KG1 (cell line): ENCODE measurements around the gene UBR2.
"Not testable (repeated sequence)": the region's sequence is repeated elsewhere in the genome, so short reads cannot be mapped to it uniquely, and the experiment has no call there.

Experiments
- DNase-seq: peaks from one replicate; lab custom pipeline; 2025; lab: John Stamatoyannopoulos, UW

The UBR2 gene

GRCh38 chr6:42618686-42619085 is 54.9 kb downstream of the UBR2 start:
- DNase-seq = no peak

GRCh38 chr6:42619963-42620362 is 56.1 kb downstream of the UBR2 start:
- no peak for DNase-seq

GRCh38 chr6:42624601-42625000 is 60.8 kb downstream of the UBR2 start:
- DNase-seq = no peak

- DNase-seq = no peak
Measured at GRCh38 chr6:42627044-42627443, 63.2 kb downstream of the UBR2 start.

- no peak for DNase-seq
Measured at GRCh38 chr6:42627674-42628073, 63.8 kb downstream of the UBR2 start.

- DNase-seq = no peak
Measured at GRCh38 chr6:42628604-42629003, 64.8 kb downstream of the UBR2 start.

- DNase-seq = no peak
Measured at GRCh38 chr6:42629845-42630244, 66.0 kb downstream of the UBR2 start.

GRCh38 chr6:42637681-42638080 is 73.9 kb downstream of the UBR2 start:
- DNase-seq = no peak

GRCh38 chr6:42642794-42643193 is 79.0 kb downstream of the UBR2 start:
- no peak for DNase-seq

DNA sequence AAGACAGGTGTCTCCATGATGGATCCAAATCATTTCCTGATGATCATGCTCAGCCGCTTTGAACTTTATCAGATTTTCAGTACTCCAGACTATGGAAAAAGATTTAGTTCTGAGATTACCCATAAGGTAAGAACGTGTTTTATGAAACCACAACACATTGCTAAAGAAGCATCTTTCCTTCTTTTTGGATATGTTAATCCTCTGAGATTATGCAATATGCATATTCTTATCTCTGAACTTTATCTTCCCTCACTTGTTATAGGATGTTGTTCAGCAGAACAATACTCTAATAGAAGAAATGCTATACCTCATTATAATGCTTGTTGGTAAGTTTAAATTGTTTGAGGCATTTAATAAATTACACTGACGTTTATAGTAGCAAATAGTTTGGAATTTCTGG is 80.4 kb downstream of the UBR2 start:
- DNase-seq = no peak

GRCh38 chr6:42652024-42652746 is 88.4 kb downstream of the UBR2 start:
- DNase-seq = no peak

- no peak for DNase-seq
Measured at GRCh38 chr6:42653851-42654250, 90.0 kb downstream of the UBR2 start.

- DNase-seq = no peak
Measured at GRCh38 chr6:42659806-42660205, 96.0 kb downstream of the UBR2 start.

GRCh38 chr6:42661540-42662153 is 97.8 kb downstream of the UBR2 start:
- DNase-seq = peak; percentile 69

DNA sequence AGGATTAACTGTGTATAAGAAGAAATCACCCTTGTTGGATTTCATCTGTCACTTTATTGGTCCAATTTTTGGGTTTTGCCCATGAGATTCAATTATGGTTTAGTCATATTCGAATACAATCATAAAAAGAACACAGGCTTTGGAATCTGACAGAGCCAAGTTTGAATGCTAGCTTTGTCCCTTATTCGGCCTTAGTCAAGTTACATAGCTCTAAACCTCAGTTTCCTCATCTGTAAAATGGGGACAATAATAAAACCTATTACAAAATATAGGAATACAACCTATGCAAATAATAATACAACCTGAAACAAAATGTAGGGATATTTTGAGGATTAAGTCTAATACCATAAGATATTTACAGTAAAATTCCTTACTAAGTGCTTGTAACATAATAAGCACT is 100.9 kb downstream of the UBR2 start:
- no peak for DNase-seq

GRCh38 chr6:42674368-42674767 is 110.5 kb downstream of the UBR2 start:
- not testable (repeated sequence) for DNase-seq

GRCh38 chr6:42674780-42675179 is 111.0 kb downstream of the UBR2 start:
- DNase-seq = no peak

DNA sequence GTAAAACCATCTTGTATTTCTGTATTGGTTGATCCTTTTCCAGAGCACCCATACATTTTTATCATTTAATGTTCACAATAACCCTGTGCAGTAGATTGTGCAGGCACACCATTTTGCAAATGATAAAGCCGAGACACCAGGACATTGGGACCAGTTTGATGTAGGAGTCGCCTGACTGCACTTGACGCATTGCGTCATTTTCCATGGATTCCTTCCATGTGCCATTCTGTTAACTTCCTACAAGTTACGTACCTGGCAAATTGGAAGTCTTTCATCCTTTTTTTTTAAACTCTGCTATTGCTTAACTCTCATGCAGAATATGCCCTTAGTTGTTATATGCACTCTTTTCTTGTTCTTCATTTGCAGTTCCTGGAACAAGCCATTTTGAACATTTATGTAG is 115.5 kb downstream of the UBR2 start:
- no peak for DNase-seq

GRCh38 chr6:42688281-42688680 is 124.5 kb downstream of the UBR2 start:
- no peak for DNase-seq

- no peak for DNase-seq
Measured at GRCh38 chr6:42689371-42689770, 125.5 kb downstream of the UBR2 start.

- DNase-seq = no peak
Measured at GRCh38 chr6:42690151-42690702, 126.4 kb downstream of the UBR2 start.

DNA sequence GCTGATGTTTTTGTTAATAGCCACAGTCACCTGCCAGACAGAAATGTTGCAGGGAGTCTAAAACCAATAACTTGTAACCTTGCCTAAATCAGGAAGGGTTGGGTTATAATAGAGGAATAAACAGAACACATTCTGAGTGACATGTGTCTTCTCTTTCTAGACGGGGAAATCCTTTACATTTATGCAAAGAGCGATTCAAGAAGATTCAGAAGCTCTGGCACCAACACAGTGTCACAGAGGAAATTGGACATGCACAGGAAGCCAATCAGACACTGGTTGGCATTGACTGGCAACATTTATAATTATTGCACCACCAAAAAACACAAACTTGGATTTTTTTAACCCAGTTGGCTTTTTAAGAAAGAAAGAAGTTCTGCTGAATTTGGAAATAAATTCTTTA is 127.0 kb downstream of the UBR2 start:
- no peak for DNase-seq

DNA sequence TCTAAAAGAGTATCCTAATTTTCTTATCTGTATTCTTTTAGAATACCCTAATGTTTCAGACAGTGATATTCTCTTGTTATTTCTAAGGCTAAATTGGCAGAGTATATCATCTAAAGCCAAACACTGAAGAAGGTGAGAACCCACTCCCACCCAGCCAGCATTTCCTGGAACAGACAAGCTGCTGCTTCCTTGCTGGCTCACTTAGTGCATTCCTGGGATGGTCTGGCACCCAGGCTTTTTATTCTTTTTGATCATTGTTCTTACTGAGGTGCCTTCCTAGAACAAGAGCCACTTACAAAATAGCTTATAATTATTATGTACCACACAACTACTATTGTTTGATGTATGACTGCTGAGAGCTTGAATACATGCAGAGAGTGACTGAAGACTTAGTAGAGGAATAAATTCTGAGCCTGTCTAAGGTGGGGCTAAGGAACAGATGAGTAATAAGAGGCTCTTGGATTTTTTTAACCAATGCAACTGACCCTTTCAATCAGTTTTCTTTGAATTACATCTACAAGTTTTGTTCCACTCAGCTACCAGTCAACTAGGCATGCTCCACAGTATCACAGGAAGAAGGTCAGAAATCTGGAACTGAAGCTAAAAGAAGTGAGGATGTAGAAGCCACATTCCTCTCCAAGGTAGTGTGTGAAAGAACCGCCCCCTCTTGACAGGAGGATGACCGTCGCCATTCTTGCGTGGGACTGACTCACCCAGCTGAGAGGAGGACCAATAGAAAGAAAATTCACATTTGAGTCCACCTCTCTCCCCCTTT is 128.5 kb downstream of the UBR2 start:
- DNase-seq = no peak
